ENCODE measurements around the gene ZNF232.
"Not testable (repeated sequence)": the region's sequence is repeated elsewhere in the genome, so short reads cannot be mapped to it uniquely, and the experiment has no call there.

DNA sequence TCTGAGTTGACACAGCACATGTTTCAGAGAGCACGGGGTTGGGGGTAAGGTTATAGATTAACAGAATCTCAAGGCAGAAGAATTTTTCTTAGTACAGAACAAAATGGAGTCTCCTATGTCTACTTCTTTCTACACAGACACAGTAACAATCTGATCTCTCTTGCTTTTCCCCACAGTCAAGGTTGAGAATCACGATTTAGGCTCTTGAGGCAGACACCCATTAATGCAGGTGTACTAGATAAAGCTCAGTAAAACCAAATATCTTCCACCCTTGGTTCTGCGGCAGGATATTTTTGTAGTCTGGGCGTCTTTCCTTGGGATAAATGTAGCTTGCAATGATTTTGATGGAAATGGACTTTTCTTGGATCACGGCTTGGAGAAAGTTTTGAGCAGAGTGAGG is 36.2 kb downstream of the ZNF232 start:
- TF ChIP-seq, protein P1, sequence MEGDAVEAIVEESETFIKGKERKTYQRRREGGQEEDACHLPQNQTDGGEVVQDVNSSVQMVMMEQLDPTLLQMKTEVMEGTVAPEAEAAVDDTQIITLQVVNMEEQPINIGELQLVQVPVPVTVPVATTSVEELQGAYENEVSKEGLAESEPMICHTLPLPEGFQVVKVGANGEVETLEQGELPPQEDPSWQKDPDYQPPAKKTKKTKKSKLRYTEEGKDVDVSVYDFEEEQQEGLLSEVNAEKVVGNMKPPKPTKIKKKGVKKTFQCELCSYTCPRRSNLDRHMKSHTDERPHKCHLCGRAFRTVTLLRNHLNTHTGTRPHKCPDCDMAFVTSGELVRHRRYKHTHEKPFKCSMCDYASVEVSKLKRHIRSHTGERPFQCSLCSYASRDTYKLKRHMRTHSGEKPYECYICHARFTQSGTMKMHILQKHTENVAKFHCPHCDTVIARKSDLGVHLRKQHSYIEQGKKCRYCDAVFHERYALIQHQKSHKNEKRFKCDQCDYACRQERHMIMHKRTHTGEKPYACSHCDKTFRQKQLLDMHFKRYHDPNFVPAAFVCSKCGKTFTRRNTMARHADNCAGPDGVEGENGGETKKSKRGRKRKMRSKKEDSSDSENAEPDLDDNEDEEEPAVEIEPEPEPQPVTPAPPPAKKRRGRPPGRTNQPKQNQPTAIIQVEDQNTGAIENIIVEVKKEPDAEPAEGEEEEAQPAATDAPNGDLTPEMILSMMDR (conservative IDR thresholded peaks at IDR 0.05 in 1 of 2, IDR thresholded peaks at IDR 0.05 in 1 of 2; ENCODE audit: low read depth in 1 of 2, low read length in 2 of 2) = not testable (repeated sequence)
- not testable (repeated sequence) for TF ChIP-seq EZH2 (IDR thresholded peaks at IDR 0.05; ENCODE audit: low read length, missing control alignments)
